HG03469 (cell line): ENCODE data around the gene HOXA2.

ENCODE experiments used
- ATAC-seq: cut with Tn5 transposase; IDR thresholded peaks from one replicate; pipeline ENCODE4 v1.9.1; 2021; ENCODE audit warnings: mild to moderate bottlenecking, moderate library complexity, moderate number of reproducible peaks; ENCODE audit not compliant: unreplicated experiment

The HOXA2 gene

GRCh38 chr7:27112955-27113949 lies 10.8 kb upstream of the HOXA2 start:
- ATAC-seq: no peak

GRCh38 chr7:27112361-27112760 lies 9.9 kb upstream of the HOXA2 start:
- no peak for ATAC-seq

GRCh38 chr7:27111751-27112277 lies 9.3 kb upstream of the HOXA2 start:
- no peak for ATAC-seq

- ATAC-seq: no peak
Observed at GRCh38 chr7:27111042-27111750, 8.7 kb upstream of the HOXA2 start.

- no peak for ATAC-seq
Observed at GRCh38 chr7:27110186-27111031, 7.9 kb upstream of the HOXA2 start.

GRCh38 chr7:27109466-27110185 lies 7.1 kb upstream of the HOXA2 start:
- ATAC-seq: no peak

GRCh38 chr7:27108390-27109127 lies 6.1 kb upstream of the HOXA2 start:
- no peak for ATAC-seq

- no peak for ATAC-seq
Observed at GRCh38 chr7:27107391-27108381, 5.2 kb upstream of the HOXA2 start.

GRCh38 chr7:27106901-27107240 lies 4.4 kb upstream of the HOXA2 start:
- no peak for ATAC-seq

- no peak for ATAC-seq
Observed at GRCh38 chr7:27106181-27106900, 3.9 kb upstream of the HOXA2 start.

GRCh38 chr7:27105301-27106031 lies 3.0 kb upstream of the HOXA2 start:
- no peak for ATAC-seq

GRCh38 chr7:27104341-27105058 lies 2.0 kb upstream of the HOXA2 start:
- no peak for ATAC-seq

GRCh38 chr7:27103489-27104226 lies 1.2 kb upstream of the HOXA2 start:
- ATAC-seq: no peak

- no peak for ATAC-seq
Observed at GRCh38 chr7:27101957-27102580, 414 bp downstream of the HOXA2 start.
